Prostate gland (tissue), 2 donors: Measurements from ENCODE around the gene RGS7. TPM values are rescaled to one million over a fixed set of nuclear protein-coding genes. Genes with fewer than 3 reads are reported as not detected.

Experiments used
- DNase-seq: peaks from one replicate; pipeline ENCODE4 v3.0.0-alpha.2; 2019; ENCODE audit warnings: low spot score
- H3K27ac ChIP-seq, 2 donors: fragments of 200-600 bp; sonication (generic); 2 replicates each; pipeline ENCODE4 v1.5.1; 2017 to 2019
- H3K27me3 ChIP-seq: fragments of 200-600 bp; sonication (generic); replicated peaks from 2 replicates; pipeline ENCODE4 v1.5.1; 2019; ENCODE audit not compliant: insufficient read depth
- H3K36me3 ChIP-seq, 2 donors: fragments of 200-600 bp; sonication (generic); 1 replicate in 1 of 2; 2 replicates in 1 of 2; pipeline versions ENCODE4 v1.5.1 to v1.8.1; 2017 to 2019
- H3K4me1 ChIP-seq: fragments of 200-600 bp; sonication (generic); replicated peaks from 2 replicates; pipeline ENCODE4 v1.5.1; 2019
- H3K4me3 ChIP-seq, 2 donors: fragments of 200-600 bp; sonication (generic); 2 replicates each; pipeline ENCODE4 v1.5.1; 2017 to 2019
- H3K9me3 ChIP-seq: fragments of 200-600 bp; sonication (generic); 2 replicates; pipeline ENCODE4 v1.5.1; 2017
- CTCF ChIP-seq, 4 experiments: fragments of 200-600 bp in 2 of 4; fragments of 450-650 bp in 2 of 4; sonication (generic) in 2 of 4; IDR thresholded peaks; 1 replicate in 3 of 4; 2 replicates in 1 of 4; pipeline ENCODE4 v1.5.1; 2016 to 2019; ENCODE audit warnings: antibody characterized with exemption in 4 of 4, mild to moderate bottlenecking in 2 of 4, moderate library complexity in 2 of 4
- POLR2A ChIP-seq: fragments of 450-650 bp; IDR thresholded peaks from one replicate; pipeline ENCODE4 v1.6.1; 2016; ENCODE audit warnings: antibody characterized with exemption, mild to moderate bottlenecking
- POLR2AphosphoS5 ChIP-seq: sonication (generic); formaldehyde crosslinking; IDR thresholded peaks from one replicate; pipeline ENCODE4 v1.6.1; 2017; ENCODE audit warnings: antibody characterized with exemption
- WGBS: methylation state at CpG from one replicate; pipeline ENCODE4 v1.1.5; 2018; 5-methylcytosine and 5-hydroxymethylcytosine counted together
- intact Hi-C: fragments of 100-400 bp; cut with DNase I; formaldehyde crosslinking; loops from one replicate; pipeline ENCODE4 v1.14.2; 2022
- total RNA-seq, 2 donors: library from RNA; depleted of rRNA; stranded (reverse); fragments of >200 nt; gene quantifications; one replicate each; pipeline ENCODE4 v1.1.0, GENCODE V29; 2016

Gene RGS7
- total RNA-seq, 2 donors from 2014 or later, result 0.32 to 1.3 TPM

GRCh38 chr1:241275226-241275625 lies 81.8 kb downstream of the RGS7 start:
- H3K27ac ChIP-seq, result no peak overlapping the region
- WGBS, result 75% methylated on average over 5 of the region's 5 CpGs
- H3K27me3 ChIP-seq, result no peaks in the 10 kb centered on the region
- intact Hi-C loops, result no loop called here
- no peaks in the 10 kb centered on the region for H3K9me3 ChIP-seq
- no peaks in the 10 kb centered on the region for H3K4me1 ChIP-seq
- DNase-seq, result no peak
- H3K4me3 ChIP-seq, result no peak overlapping the region
- no peaks in the 10 kb centered on the region for H3K36me3 ChIP-seq
- TF ChIP-seq POLR2A (no peak), CTCF (IDR thresholded peaks at IDR 0.05) (no peak), POLR2AphosphoS5 (no peak)

- no peaks in the 10 kb centered on the region for H3K4me1 ChIP-seq
- no peaks in the 10 kb centered on the region for H3K27me3 ChIP-seq
- TF ChIP-seq CTCF (IDR thresholded peaks at IDR 0.05) (no peak), POLR2A (no peak), POLR2AphosphoS5 (no peak)
- no peaks in the 10 kb centered on the region for H3K36me3 ChIP-seq
- WGBS, result 32% methylated on average over 4 of the region's 4 CpGs
- DNase-seq, result no peak
- intact Hi-C loops, result no loop called here
- H3K9me3 ChIP-seq, result no peaks in the 10 kb centered on the region
- no peak overlapping the region for H3K4me3 ChIP-seq
- H3K27ac ChIP-seq, result no peak overlapping the region
Measured at GRCh38 chr1:241274693-241275092, 82.3 kb downstream of the RGS7 start.

- H3K27me3 ChIP-seq, result no peaks in the 10 kb centered on the region
- intact Hi-C loops, result no loop called here
- H3K4me1 ChIP-seq, result no peaks in the 10 kb centered on the region
- TF ChIP-seq POLR2A (no peak), CTCF (IDR thresholded peaks at IDR 0.05) (no peak), POLR2AphosphoS5 (no peak)
- H3K9me3 ChIP-seq, result no peaks in the 10 kb centered on the region
- no peak overlapping the region for H3K27ac ChIP-seq
- H3K36me3 ChIP-seq, result no peaks in the 10 kb centered on the region
- no peak overlapping the region for H3K4me3 ChIP-seq
- no peak for DNase-seq
Measured at GRCh38 chr1:241272828-241273227, 84.2 kb downstream of the RGS7 start.

- intact Hi-C loops, result no loop called here
- TF ChIP-seq POLR2AphosphoS5 (no peak), CTCF (IDR thresholded peaks at IDR 0.05) (no peak), POLR2A (no peak)
- Histone ChIP-seq H3K4me1 (no peaks in the 10 kb centered on the region), H3K36me3 (no peaks in the 10 kb centered on the region), H3K9me3 (no peaks in the 10 kb centered on the region), H3K27ac (no peak overlapping the region), H3K27me3 (no peaks in the 10 kb centered on the region), H3K4me3 (no peak overlapping the region)
- WGBS, result 35% methylated on average over 1 of the region's 1 CpG
- DNase-seq, result no peak
Measured at GRCh38 chr1:241271427-241271826, 85.6 kb downstream of the RGS7 start.

GRCh38 chr1:241270016-241270415 lies 87.0 kb downstream of the RGS7 start:
- DNase-seq, result no peak
- intact Hi-C loops, result no loop called here
- Histone ChIP-seq H3K27me3 (no peaks in the 10 kb centered on the region), H3K4me3 (no peak overlapping the region), H3K36me3 (no peaks in the 10 kb centered on the region), H3K27ac (no peak overlapping the region), H3K9me3 (no peaks in the 10 kb centered on the region), H3K4me1 (no peaks in the 10 kb centered on the region)
- WGBS, result 92% methylated on average over 2 of the region's 2 CpGs
- TF ChIP-seq CTCF (IDR thresholded peaks at IDR 0.05) (no peak), POLR2AphosphoS5 (no peak), POLR2A (no peak)
